HG03469 (cell line): ENCODE data around the gene FUZ.
A peak's percentile ranks its signal among the peaks of the same experiment; 100 is the strongest.

Experiments
- ATAC-seq: cut with Tn5 transposase; IDR thresholded peaks from one replicate; pipeline ENCODE4 v1.9.1; 2021; ENCODE audit warnings: mild to moderate bottlenecking, moderate library complexity, moderate number of reproducible peaks; ENCODE audit not compliant: unreplicated experiment

FUZ gene

DNA sequence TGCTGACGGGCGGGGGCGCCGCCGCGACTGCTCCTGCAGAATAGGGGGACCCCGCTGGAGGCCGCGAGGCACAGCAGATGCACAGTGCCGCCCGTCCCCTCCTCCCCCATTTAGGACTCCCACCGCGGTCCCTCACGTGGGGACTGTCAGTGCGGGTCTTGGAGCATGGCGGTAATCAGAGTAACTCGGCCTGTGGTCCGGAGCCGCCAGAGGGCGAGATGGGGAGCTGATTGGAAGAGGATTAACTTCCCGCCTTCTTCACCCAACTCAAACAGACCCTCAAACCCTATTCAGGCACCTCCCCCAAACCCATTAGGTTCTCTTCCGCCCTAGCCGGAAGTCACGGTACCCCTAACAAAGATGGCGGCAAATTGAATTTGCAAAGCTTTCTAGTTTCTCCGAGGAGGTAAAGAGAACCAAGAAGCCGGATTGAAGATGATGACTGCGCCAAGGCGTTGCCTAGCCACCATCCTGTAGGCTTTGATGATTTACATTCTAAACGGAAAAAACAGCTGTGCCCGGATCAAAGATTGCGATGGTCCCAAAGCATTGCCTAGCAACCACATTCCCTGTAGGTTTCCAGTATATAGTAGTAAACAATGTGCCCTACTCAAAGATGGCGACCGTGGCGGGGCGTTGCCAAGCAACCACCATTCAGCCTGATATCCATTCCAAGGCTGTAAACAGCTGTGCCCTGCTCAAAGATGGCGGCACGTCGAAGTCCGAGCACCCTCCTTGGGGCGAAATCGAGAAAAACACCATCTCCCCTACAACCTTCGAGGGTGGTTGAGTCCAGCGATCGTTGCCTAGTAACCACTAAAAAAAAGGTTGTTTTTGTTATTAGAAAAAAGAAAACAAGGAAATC, at the start of gene FUZ:
Gene FUZ (minus strand): TSS at position 296 of the 865 bp plus-strand sequence. CDS start 186 bp downstream, at position 110.
- peak; percentile 45 for ATAC-seq

- no peak for ATAC-seq
These were observed 49.5 kb upstream of the FUZ start for GRCh38 chr19:49862391-49863253.

DNA sequence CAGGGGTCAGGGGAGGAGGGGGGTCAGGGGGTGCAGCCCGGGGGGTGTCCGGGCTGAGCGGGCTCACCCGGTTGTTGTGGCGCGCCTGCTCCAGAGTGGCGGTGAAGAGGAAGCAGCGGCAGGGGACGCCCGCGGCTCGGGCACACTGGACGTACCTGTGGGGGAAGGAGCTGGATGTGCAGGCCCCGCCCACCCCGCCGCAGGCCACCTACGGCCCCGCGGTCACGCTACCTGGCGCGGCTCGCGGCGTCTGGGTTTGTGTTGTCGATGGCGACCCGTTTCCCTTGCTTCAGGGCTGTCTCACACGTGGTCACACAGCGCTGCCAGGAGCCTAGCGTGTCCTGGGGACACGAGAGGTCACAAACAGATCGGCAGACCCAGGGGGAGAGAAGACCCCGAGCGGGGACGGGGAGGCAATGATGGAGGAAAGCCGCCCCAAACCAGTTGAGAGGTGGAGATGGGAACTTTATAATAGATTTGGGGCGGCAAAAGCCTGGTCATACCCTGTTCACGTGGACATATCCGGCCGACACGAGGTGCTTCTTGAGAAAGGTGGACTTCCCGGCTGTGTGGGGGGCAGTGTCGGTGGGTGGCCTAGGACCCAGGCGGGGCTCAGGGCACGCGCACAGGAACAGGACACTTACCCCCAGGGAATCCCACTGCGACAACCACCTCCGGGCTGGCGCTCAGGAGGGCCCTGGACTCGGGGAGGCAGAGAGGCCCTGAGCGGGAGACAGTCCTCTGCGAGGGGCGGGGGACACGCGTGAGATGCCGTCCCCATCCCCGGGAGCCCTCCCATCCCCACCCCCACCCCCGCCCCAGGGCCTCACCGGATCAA, 48.7 kb upstream of the FUZ start:
- no peak for ATAC-seq

- ATAC-seq = no peak
These were observed 48.0 kb upstream of the FUZ start for GRCh38 chr19:49861107-49861506.

DNA sequence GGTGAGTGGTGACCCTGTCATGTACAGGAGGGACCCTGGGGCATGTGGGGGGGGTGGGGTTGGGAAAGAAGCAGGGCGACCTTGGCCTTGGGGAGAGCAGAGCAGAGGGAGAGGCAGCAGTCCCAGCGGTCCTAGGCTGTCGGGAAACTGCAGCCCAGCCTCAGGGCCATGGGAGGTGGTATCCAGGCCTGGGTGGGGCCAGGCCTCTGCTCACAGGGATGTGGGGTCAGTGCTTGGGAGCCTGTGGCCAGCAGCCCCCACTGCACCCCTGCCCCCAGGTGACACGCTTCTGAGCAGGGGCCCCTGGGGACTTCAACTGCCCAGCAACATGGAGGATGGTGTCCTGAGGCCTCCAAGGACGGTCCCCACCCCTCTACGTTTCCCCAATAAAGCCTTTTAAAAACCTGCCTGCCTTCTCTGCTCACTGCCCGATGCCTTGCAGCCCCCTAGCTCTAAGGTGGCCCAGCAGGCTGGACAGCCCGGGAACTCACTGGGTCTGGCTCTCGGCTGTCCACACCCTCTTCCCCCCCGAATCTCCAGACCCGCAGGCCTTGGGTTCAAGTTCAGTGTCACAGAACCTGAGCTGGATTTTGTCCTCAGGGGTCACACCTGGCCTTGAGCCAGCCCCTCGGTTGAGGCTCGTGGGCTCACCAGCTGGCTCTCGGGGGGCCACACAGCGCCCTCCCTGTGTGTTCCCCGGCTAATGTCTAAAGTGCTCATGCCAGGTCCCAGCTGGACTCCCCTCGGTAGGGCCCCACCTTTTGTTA, 47.4 kb upstream of the FUZ start:
- ATAC-seq = no peak

- ATAC-seq = no peak
These were observed 46.7 kb upstream of the FUZ start for GRCh38 chr19:49859682-49860335.

- ATAC-seq = no peak
These were observed 45.2 kb upstream of the FUZ start for GRCh38 chr19:49858088-49858985.

- ATAC-seq = no peak
These were observed 44.7 kb upstream of the FUZ start for GRCh38 chr19:49857838-49858087.

DNA sequence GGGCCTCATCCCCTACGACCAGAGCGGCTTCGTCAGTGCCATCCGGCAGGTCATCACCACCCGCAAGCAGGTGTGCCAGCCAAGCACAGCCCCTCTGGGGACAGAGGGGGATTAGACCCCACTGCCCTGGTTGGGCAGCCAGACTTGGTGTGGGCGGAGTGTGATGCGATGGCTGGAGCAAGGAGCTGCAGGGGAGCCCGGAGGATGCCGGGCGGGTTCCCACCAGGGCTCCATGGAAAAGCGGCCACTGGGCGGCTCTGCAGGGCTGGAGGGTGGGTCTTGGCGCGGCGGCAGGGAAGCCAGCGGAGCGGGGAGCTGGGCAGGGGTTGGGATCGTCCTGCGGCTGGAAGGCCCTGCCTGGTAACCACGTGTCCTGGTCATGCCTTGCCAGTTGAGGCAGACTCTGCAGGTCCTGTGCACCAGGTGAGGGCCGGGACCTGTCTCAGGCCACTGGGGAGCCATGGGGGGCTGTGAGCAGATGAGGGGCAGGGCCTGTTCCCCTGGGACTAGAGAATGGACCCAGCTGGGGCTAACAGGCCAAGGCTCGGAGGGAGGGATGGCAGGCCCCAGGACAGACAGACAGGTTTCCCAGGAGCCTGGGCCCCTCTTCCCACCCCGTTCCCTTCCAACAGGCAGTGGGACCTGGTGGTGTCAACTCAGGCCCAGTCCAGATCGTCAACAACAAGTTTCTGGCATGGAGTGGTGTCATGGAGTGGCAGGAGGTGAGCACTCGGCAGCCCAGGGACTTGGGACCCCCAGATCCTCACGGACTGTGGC, 44.2 kb upstream of the FUZ start:
- no peak for ATAC-seq

DNA sequence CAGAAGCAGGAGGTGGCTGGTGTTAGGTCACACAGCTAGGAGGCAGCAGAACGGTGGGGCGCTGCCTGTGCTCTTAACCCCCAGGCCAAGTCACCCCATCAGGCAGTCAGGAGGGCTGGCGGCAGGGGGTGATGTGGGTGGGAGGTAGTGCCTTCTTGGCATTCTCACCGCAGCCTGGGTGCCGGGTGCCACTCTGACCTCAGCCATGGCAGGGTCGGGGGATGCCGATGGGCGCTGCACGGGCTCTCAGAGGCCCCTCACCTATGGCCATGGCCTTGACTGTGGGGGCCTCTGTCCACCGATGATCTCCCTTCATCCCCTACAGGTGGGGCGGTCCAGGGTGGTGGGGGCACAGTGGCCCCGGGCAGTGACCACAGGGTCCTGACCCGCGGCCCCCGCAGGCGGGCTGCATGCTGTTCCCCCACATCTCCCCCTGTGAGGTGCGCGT, 43.5 kb upstream of the FUZ start:
- ATAC-seq = no peak

GRCh38 chr19:49855676-49856573, 42.8 kb upstream of the FUZ start:
- ATAC-seq = no peak

DNA sequence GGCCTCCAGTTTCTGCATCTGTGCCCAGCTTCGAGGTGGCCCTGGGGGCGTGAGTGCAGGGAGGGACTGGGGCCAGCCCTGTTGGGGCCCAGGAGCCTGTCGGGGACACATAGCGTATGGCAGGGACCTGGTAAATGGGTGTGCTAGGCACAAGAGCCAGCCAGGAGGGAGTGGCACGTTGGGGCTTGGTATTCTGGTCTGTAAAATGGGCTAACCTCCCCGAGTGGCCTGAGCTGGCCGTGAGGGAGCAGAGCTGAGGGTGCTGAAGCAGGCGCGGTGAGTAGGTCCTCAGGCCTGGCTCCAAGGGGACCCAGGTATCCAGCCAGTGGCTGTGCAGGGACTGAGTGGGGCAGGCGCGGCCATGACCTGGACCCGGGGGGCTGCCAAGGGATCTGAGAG, 42.2 kb upstream of the FUZ start:
- no peak for ATAC-seq

GRCh38 chr19:49854378-49855263, 41.5 kb upstream of the FUZ start:
- no peak for ATAC-seq

GRCh38 chr19:49853852-49854377, 40.8 kb upstream of the FUZ start:
- no peak for ATAC-seq

DNA sequence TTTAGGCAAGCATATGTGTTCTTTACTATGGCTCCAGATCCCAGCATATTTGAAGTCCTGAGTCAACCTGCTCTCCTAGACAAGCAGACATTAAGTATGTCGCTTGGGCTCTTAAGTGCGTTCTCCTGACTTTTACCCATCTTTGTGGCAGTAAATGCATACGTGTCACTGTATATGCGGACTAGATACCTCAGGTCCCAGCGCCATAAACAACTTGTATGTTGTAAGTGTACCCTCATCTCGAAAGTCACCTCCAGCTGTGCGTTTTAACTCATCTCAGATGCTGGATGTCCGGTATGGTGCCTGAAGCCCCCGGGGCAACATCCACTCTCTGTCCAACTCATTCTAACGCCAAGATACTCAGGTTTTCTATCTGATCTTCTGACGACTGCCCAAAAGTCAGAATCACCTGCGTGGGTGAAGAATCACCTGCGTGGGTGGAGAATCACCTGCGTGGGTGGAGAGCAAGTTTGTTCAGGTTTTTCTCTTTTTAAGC, 39.6 kb upstream of the FUZ start:
- ATAC-seq = no peak
